Neural cell (in vitro differentiated cells): ENCODE data around the gene INVS. TPM values are rescaled to one million over a fixed set of nuclear protein-coding genes. Genes with fewer than 3 reads are reported as not detected.

ENCODE experiments used
- H2AFZ ChIP-seq: fragments of 200-600, 300-800 bp; sonication (generic), shearing (Covaris generic); 2 replicates; pipeline ENCODE4 v1.6.0; 2014; ENCODE audit warnings: low read depth, mild to moderate bottlenecking, antibody characterized with exemption, low read length, moderate library complexity
- H3F3A ChIP-seq: fragments of 200-600 bp; shearing (Covaris generic); 2 replicates; pipeline ENCODE4 v1.6.1; 2016; ENCODE audit warnings: mild to moderate bottlenecking, moderate library complexity, mixed read lengths, antibody characterized with exemption, low read length; ENCODE audit not compliant: insufficient read depth, poor library complexity, severe bottlenecking
- H3K27ac ChIP-seq: fragments of 200-600, 300-800 bp; sonication (generic), shearing (Covaris generic); 2 replicates; pipeline ENCODE4 v1.5.1; 2014; ENCODE audit warnings: mild to moderate bottlenecking, low read length, moderate library complexity
- H3K27me3 ChIP-seq: fragments of 300-800, 200-600 bp; sonication (generic), shearing (Covaris generic); 2 replicates; pipeline ENCODE4 v1.6.0; 2014; ENCODE audit warnings: mild to moderate bottlenecking, low read depth, low read length, moderate library complexity; ENCODE audit not compliant: insufficient read depth
- H3K36me3 ChIP-seq: fragments of 300-800, 200-600 bp; sonication (generic), shearing (Covaris generic); 2 replicates; pipeline ENCODE4 v1.5.1; 2014; ENCODE audit warnings: mild to moderate bottlenecking, antibody characterized with exemption, low read length, moderate library complexity; ENCODE audit not compliant: insufficient read depth
- H3K4me2 ChIP-seq: fragments of 300-800, 200-600 bp; sonication (generic), shearing (Covaris generic); 2 replicates; pipeline ENCODE4 v1.6.0; 2014; ENCODE audit warnings: mild to moderate bottlenecking, low read length
- H3K4me3 ChIP-seq: fragments of 300-800, 200-600 bp; sonication (generic), shearing (Covaris generic); 2 replicates; pipeline ENCODE4 v1.5.1; 2014; ENCODE audit warnings: mild to moderate bottlenecking, low read length, moderate library complexity
- H3K79me2 ChIP-seq: fragments of 200-600 bp; shearing (Covaris generic); replicated peaks from 2 replicates; pipeline ENCODE4 v1.6.0; 2014; ENCODE audit warnings: mild to moderate bottlenecking, low read length, moderate library complexity; ENCODE audit not compliant: insufficient read depth
- H3K9ac ChIP-seq: fragments of 300-800, 200-600 bp; sonication (generic), shearing (Covaris generic); 2 replicates; pipeline ENCODE4 v1.6.1; 2016; ENCODE audit warnings: mild to moderate bottlenecking, low read length, mixed read lengths
- H3K9me2 ChIP-seq: fragments of 200-600 bp; shearing (Covaris generic); 2 replicates; pipeline ENCODE4 v1.6.1; 2016; ENCODE audit warnings: mild to moderate bottlenecking, low read length, mixed read lengths; ENCODE audit not compliant: insufficient read depth
- H3K9me3 ChIP-seq: fragments of 200-600, 300-800 bp; sonication (generic), shearing (Covaris generic); 2 replicates; pipeline ENCODE4 v1.6.1; 2016; ENCODE audit warnings: mild to moderate bottlenecking, mixed run types, low read length, moderate library complexity, mixed read lengths
- H4K20me1 ChIP-seq: fragments of 200-600 bp; shearing (Covaris generic); 2 replicates; pipeline ENCODE4 v1.6.1; 2016; ENCODE audit warnings: mild to moderate bottlenecking, mixed run types; ENCODE audit not compliant: insufficient read depth
- EP300 ChIP-seq: fragments of 450-650 bp; conservative IDR thresholded peaks from 2 replicates; pipeline ENCODE4 v1.6.1; 2014; ENCODE audit warnings: antibody characterized with exemption, mild to moderate bottlenecking, moderate library complexity; ENCODE audit not compliant: poor library complexity, severe bottlenecking
- EZH2 ChIP-seq: fragments of 200-600, 300-800 bp; shearing (Covaris generic), sonication (generic); IDR thresholded peaks from 2 replicates; pipeline ENCODE4 v1.6.1; 2014; ENCODE audit warnings: antibody characterized with exemption, low read length, borderline replicate concordance, mild to moderate bottlenecking; ENCODE audit not compliant: insufficient read depth, poor library complexity, severe bottlenecking
- MXI1 ChIP-seq: fragments of 450-650 bp; conservative IDR thresholded peaks from 2 replicates; pipeline ENCODE4 v1.6.1; 2014; ENCODE audit warnings: antibody characterized with exemption, mild to moderate bottlenecking; ENCODE audit not compliant: poor library complexity, severe bottlenecking
- POLR2AphosphoS5 ChIP-seq: IDR thresholded peaks from 2 replicates; pipeline ENCODE4 v1.6.1; 2012
- RAD21 ChIP-seq: fragments of 450-650 bp; conservative IDR thresholded peaks from 2 replicates; pipeline ENCODE4 v1.6.1; 2014; ENCODE audit warnings: antibody characterized with exemption, mild to moderate bottlenecking, moderate library complexity
- SMC3 ChIP-seq: fragments of 450-650 bp; conservative IDR thresholded peaks from 2 replicates; pipeline ENCODE4 v1.6.1; 2014; ENCODE audit warnings: antibody characterized with exemption, mild to moderate bottlenecking, moderate library complexity; ENCODE audit not compliant: poor library complexity
- TAF1 ChIP-seq: IDR thresholded peaks from 2 replicates; pipeline ENCODE4 v1.6.1; 2012; ENCODE audit warnings: low read depth
- polyA plus RNA-seq: library from polyadenylated mRNA; depleted of rRNA; stranded (reverse); fragments of >200 nt; gene quantifications from 2 replicates; pipeline ENCODE4 v1.2.3, GENCODE V29; 2014
- TF ChIP-seq, protein P1 (sequence below): fragments of 450-650 bp; IDR thresholded peaks from 2 replicates; pipeline ENCODE4 v1.5.1; 2014; ENCODE audit warnings: antibody characterized with exemption, mild to moderate bottlenecking, moderate library complexity; ENCODE audit not compliant: poor library complexity, severe bottlenecking
- TF ChIP-seq, protein P2 (sequence below): IDR thresholded peaks from 2 replicates; pipeline ENCODE4 v1.6.1; 2012; ENCODE audit warnings: borderline replicate concordance

The INVS gene
- polyA plus RNA-seq, 1 donor from 2014 or later, result 11.3 TPM

DNA sequence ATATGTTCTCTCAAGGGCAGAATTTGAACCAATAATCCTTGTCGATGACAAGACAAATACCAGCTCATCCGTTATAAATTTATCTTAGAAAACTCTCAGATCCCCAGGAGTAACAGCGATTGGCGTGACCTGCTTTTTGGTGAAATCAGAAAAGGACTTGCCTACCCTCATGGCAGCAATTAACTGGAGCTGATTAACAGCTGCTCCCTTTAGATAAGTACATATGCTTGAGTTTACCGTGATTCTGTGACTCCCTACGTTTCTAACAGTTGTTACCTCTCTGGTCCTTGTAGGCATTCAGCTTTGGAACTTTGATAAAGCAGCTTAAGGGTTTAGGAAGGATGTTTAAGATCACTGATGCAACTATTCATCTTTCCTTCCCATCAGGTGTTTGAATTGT lies 2.6 kb downstream of the INVS start:
- no peak for TF ChIP-seq SMC3
- TF ChIP-seq TAF1, result no peak
- no peak for TF ChIP-seq EZH2
- TF ChIP-seq POLR2AphosphoS5, result no peak
- TF ChIP-seq, protein P1, sequence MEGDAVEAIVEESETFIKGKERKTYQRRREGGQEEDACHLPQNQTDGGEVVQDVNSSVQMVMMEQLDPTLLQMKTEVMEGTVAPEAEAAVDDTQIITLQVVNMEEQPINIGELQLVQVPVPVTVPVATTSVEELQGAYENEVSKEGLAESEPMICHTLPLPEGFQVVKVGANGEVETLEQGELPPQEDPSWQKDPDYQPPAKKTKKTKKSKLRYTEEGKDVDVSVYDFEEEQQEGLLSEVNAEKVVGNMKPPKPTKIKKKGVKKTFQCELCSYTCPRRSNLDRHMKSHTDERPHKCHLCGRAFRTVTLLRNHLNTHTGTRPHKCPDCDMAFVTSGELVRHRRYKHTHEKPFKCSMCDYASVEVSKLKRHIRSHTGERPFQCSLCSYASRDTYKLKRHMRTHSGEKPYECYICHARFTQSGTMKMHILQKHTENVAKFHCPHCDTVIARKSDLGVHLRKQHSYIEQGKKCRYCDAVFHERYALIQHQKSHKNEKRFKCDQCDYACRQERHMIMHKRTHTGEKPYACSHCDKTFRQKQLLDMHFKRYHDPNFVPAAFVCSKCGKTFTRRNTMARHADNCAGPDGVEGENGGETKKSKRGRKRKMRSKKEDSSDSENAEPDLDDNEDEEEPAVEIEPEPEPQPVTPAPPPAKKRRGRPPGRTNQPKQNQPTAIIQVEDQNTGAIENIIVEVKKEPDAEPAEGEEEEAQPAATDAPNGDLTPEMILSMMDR, result no peak
- TF ChIP-seq RAD21, result no peak
- TF ChIP-seq MXI1, result no peak
- TF ChIP-seq, protein P2, sequence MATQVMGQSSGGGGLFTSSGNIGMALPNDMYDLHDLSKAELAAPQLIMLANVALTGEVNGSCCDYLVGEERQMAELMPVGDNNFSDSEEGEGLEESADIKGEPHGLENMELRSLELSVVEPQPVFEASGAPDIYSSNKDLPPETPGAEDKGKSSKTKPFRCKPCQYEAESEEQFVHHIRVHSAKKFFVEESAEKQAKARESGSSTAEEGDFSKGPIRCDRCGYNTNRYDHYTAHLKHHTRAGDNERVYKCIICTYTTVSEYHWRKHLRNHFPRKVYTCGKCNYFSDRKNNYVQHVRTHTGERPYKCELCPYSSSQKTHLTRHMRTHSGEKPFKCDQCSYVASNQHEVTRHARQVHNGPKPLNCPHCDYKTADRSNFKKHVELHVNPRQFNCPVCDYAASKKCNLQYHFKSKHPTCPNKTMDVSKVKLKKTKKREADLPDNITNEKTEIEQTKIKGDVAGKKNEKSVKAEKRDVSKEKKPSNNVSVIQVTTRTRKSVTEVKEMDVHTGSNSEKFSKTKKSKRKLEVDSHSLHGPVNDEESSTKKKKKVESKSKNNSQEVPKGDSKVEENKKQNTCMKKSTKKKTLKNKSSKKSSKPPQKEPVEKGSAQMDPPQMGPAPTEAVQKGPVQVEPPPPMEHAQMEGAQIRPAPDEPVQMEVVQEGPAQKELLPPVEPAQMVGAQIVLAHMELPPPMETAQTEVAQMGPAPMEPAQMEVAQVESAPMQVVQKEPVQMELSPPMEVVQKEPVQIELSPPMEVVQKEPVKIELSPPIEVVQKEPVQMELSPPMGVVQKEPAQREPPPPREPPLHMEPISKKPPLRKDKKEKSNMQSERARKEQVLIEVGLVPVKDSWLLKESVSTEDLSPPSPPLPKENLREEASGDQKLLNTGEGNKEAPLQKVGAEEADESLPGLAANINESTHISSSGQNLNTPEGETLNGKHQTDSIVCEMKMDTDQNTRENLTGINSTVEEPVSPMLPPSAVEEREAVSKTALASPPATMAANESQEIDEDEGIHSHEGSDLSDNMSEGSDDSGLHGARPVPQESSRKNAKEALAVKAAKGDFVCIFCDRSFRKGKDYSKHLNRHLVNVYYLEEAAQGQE, result no peak
- TF ChIP-seq EP300, result no peak
- peaks cover 14% of the 10 kb centered on the region for H3K79me2 ChIP-seq
- H4K20me1 ChIP-seq, result no peaks in the 10 kb centered on the region
- no peaks in the 10 kb centered on the region for H3F3A ChIP-seq
- peaks cover 6% of the 10 kb centered on the region for H3K36me3 ChIP-seq
- H3K27ac ChIP-seq, result no peak overlapping the region
- H2AFZ ChIP-seq, result no peak overlapping the region
- H3K4me3 ChIP-seq, result no peak overlapping the region
- no peaks in the 10 kb centered on the region for H3K9me2 ChIP-seq
- H3K9me3 ChIP-seq, result no peaks in the 10 kb centered on the region
- no peak overlapping the region for H3K9ac ChIP-seq
- H3K27me3 ChIP-seq, result no peaks in the 10 kb centered on the region
- no peak overlapping the region for H3K4me2 ChIP-seq

DNA sequence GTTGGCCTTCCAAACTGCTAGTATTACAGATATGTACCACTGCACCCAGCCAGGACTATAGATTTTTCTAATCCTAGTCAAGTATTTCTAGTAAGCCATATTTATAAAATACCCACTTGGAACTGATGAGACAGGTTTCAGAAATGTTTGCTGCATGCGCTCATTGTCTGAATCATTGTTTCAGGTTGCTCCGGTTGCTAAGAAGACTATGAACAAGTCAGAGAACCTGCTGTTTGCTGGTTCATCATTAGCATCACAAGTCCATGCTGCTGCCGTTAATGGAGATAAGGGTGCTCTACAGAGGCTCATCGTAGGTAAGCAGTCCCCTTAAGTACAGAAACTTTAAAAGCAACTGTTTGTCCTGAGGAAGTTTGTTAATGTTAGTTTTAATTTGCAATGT lies 5.3 kb downstream of the INVS start:
- Histone ChIP-seq H3K27me3 (no peaks in the 10 kb centered on the region), H3K9ac (no peak overlapping the region)

More for the DNA sequence above, 5.3 kb downstream of the INVS start:
- no peak for TF ChIP-seq POLR2AphosphoS5
- TF ChIP-seq RAD21, result no peak
- TF ChIP-seq EP300, result no peak
- TF ChIP-seq MXI1, result no peak
- TF ChIP-seq, protein P1, result no peak
- no peak for TF ChIP-seq EZH2
- TF ChIP-seq TAF1, result no peak
- TF ChIP-seq, protein P2, result no peak
- no peak for TF ChIP-seq SMC3
- no peaks in the 10 kb centered on the region for H3F3A ChIP-seq
- H2AFZ ChIP-seq, result no peak overlapping the region
- no peak overlapping the region for H3K4me2 ChIP-seq
- no peaks in the 10 kb centered on the region for H4K20me1 ChIP-seq
- peaks cover 8% of the 10 kb centered on the region for H3K36me3 ChIP-seq
- H3K9me3 ChIP-seq, result no peaks in the 10 kb centered on the region
- no peaks in the 10 kb centered on the region for H3K9me2 ChIP-seq
- H3K27ac ChIP-seq, result no peak overlapping the region
- H3K4me3 ChIP-seq, result no peak overlapping the region
- peaks cover 4% of the 10 kb centered on the region for H3K79me2 ChIP-seq
